Activated B cell treated with CpG ODN at 0.5 μM for 24 hours (primary cell): ENCODE measurements around the gene MIDN. TPM values are rescaled to one million over a fixed set of nuclear protein-coding genes. Genes with fewer than 3 reads are reported as not detected.
A peak's percentile ranks its signal among the peaks of the same experiment; 100 is the strongest.

Experiments
- ATAC-seq: fragments of 200-7000 bp; cut with Tn5 transposase; one replicate; pipeline ENCODE4 v1.10.0; 2021; ENCODE audit warnings: low read depth, mild to moderate bottlenecking, moderate library complexity
- CTCF ChIA-PET: fragments of 350-600 bp; sonication (Branson Sonifier 250); formaldehyde crosslinking; loops from one replicate; lab custom pipeline; 2021; ENCODE audit warnings: antibody characterized with exemption; lab: Charles Lee
- POLR2A ChIA-PET: fragments of 350-600 bp; sonication (Branson Sonifier 250); formaldehyde crosslinking; loops from one replicate; lab custom pipeline; 2021; ENCODE audit warnings: antibody characterized with exemption; lab: Charles Lee
- DNase-seq: peaks from one replicate; pipeline ENCODE4 v3.0.0; 2022
- H3K27ac Mint-ChIP-seq: one replicate; pipeline ENCODE4 v1.8.0; 2020; ENCODE audit warnings: mixed read lengths
- H3K27me3 Mint-ChIP-seq: one replicate; pipeline ENCODE4 v1.8.0; 2021; ENCODE audit warnings: mixed read lengths
- H3K36me3 Mint-ChIP-seq: one replicate; pipeline ENCODE4 v1.8.0; 2021; ENCODE audit warnings: low read depth, mixed read lengths
- H3K4me1 Mint-ChIP-seq: one replicate; pipeline ENCODE4 v1.8.0; 2021; ENCODE audit warnings: mixed read lengths
- H3K4me3 Mint-ChIP-seq: one replicate; pipeline ENCODE4 v1.8.0; 2020; ENCODE audit warnings: mild to moderate bottlenecking, mixed read lengths
- H3K9me3 Mint-ChIP-seq: one replicate; pipeline ENCODE4 v1.8.0; 2020; ENCODE audit warnings: mixed read lengths
- CTCF ChIP-seq: fragments of 200-600 bp; IDR thresholded peaks from one replicate; pipeline ENCODE4 v1.8.0; 2022; ENCODE audit warnings: antibody characterized with exemption, mild to moderate bottlenecking
- intact Hi-C: fragments of 100-400 bp; cut with micrococcal nuclease; formaldehyde crosslinking; loops from one replicate; pipeline ENCODE4 v1.15.1; 2024
- total RNA-seq: library from RNA; stranded (reverse); gene quantifications from 2 replicates; pipeline ENCODE4 v1.2.3, GENCODE V29; 2022

MIDN gene
- total RNA-seq, 1 donor from 2014 or later = 68.4 TPM

GRCh38 chr19:1275976-1276627 is 27.7 kb downstream of the MIDN start:
- Mint-ChIP-seq H3K9me3 (no peaks in the 10 kb centered on the region), H3K4me3 (peak overlapping the region; percentile 84), H3K27ac (peak overlapping the region; percentile 88), H3K4me1 (peaks cover 44% of the 10 kb centered on the region), H3K27me3 (no peaks in the 10 kb centered on the region), H3K36me3 (peaks cover 59% of the 10 kb centered on the region)
- no peak for TF ChIP-seq CTCF
- ChIA-PET CTCF (interaction anchor here (1.8 kb wide), 1 partner anchor 32 kb away, joined by 14 read pairs; no protein-coding TSS in a partner anchor), POLR2A (interaction anchor here (0.7 to 1.8 kb wide), 5 partner anchors 17 to 60 kb away, joined by 3 to 17 read pairs (median 5); no protein-coding TSS in a partner anchor)
- intact Hi-C loops = loop anchor here (1.0 to 5.0 kb wide), 4 partner anchors 81 to 536 kb away; partner anchors contain the start of genes ATP8B3, RPS15 and UQCR11
- ATAC-seq (no peak), DNase-seq (no peak)

- ChIA-PET CTCF (interaction anchor here (1.7 to 3.5 kb wide), 3 partner anchors 32 to 96 kb away, joined by 11 to 27 read pairs (median 14); no protein-coding TSS in a partner anchor), POLR2A (interaction anchor here (0.7 to 1.8 kb wide), 4 partner anchors 7 to 106 kb away, joined by 3 to 17 read pairs (median 8); partner anchors contain the start of gene CIRBP)
- Mint-ChIP-seq H3K4me1 (peaks cover 39% of the 10 kb centered on the region), H3K9me3 (no peaks in the 10 kb centered on the region), H3K4me3 (peak overlapping the region; percentile 84), H3K36me3 (peaks cover 53% of the 10 kb centered on the region), H3K27me3 (peaks cover under 1% of the 10 kb centered on the region), H3K27ac (peak overlapping the region; percentile 85)
- ATAC-seq (no peak), DNase-seq (no peak)
- intact Hi-C loops = loop anchor here (5.0 kb wide), 2 partner anchors 81 to 536 kb away; partner anchors contain the start of gene ATP8B3
- no peak for TF ChIP-seq CTCF
These were observed 28.2 kb downstream of the MIDN start for GRCh38 chr19:1276628-1277022.

- ATAC-seq (no peak), DNase-seq (no peak)
- POLR2A ChIA-PET = interaction anchor here (1.1 to 1.6 kb wide), 2 partner anchors 8 to 106 kb away, joined by 3 to 13 read pairs; partner anchors contain the start of gene CIRBP
- Mint-ChIP-seq H3K4me1 (peaks cover 35% of the 10 kb centered on the region), H3K9me3 (no peaks in the 10 kb centered on the region), H3K4me3 (peak overlapping the region; percentile 84), H3K27me3 (peaks cover 3% of the 10 kb centered on the region), H3K27ac (peak overlapping the region; percentile 85), H3K36me3 (peaks cover 49% of the 10 kb centered on the region)
- intact Hi-C loops = loop anchor here (5.0 kb wide), 2 partner anchors 80 to 535 kb away; partner anchors contain the start of gene ATP8B3
- CTCF ChIA-PET = interaction anchor here (1.7 to 3.5 kb wide), 2 partner anchors 33 to 95 kb away, joined by 11 to 27 read pairs; no protein-coding TSS in a partner anchor
- no peak for TF ChIP-seq CTCF
These were observed 28.7 kb downstream of the MIDN start for GRCh38 chr19:1277061-1277460.

GRCh38 chr19:1278074-1278473 is 29.7 kb downstream of the MIDN start:
- TF ChIP-seq CTCF = no peak
- Mint-ChIP-seq H3K36me3 (peaks cover 40% of the 10 kb centered on the region), H3K27ac (no peak overlapping the region), H3K4me1 (peaks cover 26% of the 10 kb centered on the region), H3K27me3 (peaks cover 4% of the 10 kb centered on the region), H3K9me3 (no peaks in the 10 kb centered on the region), H3K4me3 (no peak overlapping the region)
- DNase-seq = no peak
- ATAC-seq = no peak
- intact Hi-C loops = loop anchor here (2.0 to 5.0 kb wide), 3 partner anchors 79 to 534 kb away; partner anchors contain the start of genes ATP8B3 and DAZAP1
- CTCF ChIA-PET = interaction anchor here (1.7 to 3.5 kb wide), 2 partner anchors 34 to 94 kb away, joined by 11 to 27 read pairs; no protein-coding TSS in a partner anchor
- POLR2A ChIA-PET = interaction anchor here (0.6 to 3.0 kb wide), 3 partner anchors 9 to 54 kb away, joined by 6 to 23 read pairs (median 13); partner anchors contain the start of gene CIRBP
